Right lobe of liver (tissue), 6 donors: ENCODE data around the gene UBE3C. TPM values are rescaled to one million over a fixed set of nuclear protein-coding genes. Genes with fewer than 3 reads are reported as not detected.

Experiments
- ATAC-seq, 4 donors: fragments of 200-7000 bp; cut with Tn5 transposase; one replicate each; pipeline ENCODE4 v1.9.1; 2020; ENCODE audit warnings: mild to moderate bottlenecking in 4 of 4, moderate library complexity in 4 of 4
- DNase-seq, 3 donors: peaks; one replicate each; pipeline ENCODE4 v3.0.0-alpha.2; 2020
- H3K27ac ChIP-seq, 3 donors: fragments of 200-600 bp; one replicate each; pipeline ENCODE4 v1.8.0; 2022
- H3K27me3 ChIP-seq, 2 donors: fragments of 200-600 bp; one replicate each; pipeline ENCODE4 v1.8.0; 2022
- H3K36me3 ChIP-seq, 4 donors: fragments of 200-600 bp; sonication (generic) in 1 of 4; one replicate each; pipeline versions ENCODE4 v1.5.1 to v1.8.0; 2017 to 2022; ENCODE audit warnings: control low read depth in 1 of 4
- H3K4me1 ChIP-seq, 4 donors: fragments of 200-600 bp; sonication (generic) in 1 of 4; one replicate each; pipeline versions ENCODE4 v1.5.1 to v1.8.0; 2017 to 2022; ENCODE audit warnings: control low read depth in 1 of 4
- H3K4me3 ChIP-seq, 3 donors: fragments of 200-600 bp; one replicate each; pipeline ENCODE4 v1.8.0; 2022
- H3K9me3 ChIP-seq, 4 donors: fragments of 200-600 bp; sonication (generic) in 1 of 4; one replicate each; pipeline versions ENCODE4 v1.5.1 to v1.8.0; 2017 to 2022; ENCODE audit warnings: control low read depth in 1 of 4
- CTCF ChIP-seq, 4 donors: fragments of 200-600 bp in 3 of 4; fragments of 450-650 bp in 1 of 4; IDR thresholded peaks; one replicate each; pipeline versions ENCODE4 v1.5.1 to v1.8.0; 2016 to 2022; ENCODE audit warnings: antibody characterized with exemption in 4 of 4, mild to moderate bottlenecking in 2 of 4
- POLR2A ChIP-seq: fragments of 450-650 bp; IDR thresholded peaks from one replicate; pipeline ENCODE4 v1.6.1; 2017; ENCODE audit warnings: antibody characterized with exemption, mild to moderate bottlenecking
- WGBS: methylation state at CpG from one replicate; pipeline ENCODE4 v1.1.6; 2018; ENCODE audit warnings: low coverage, low lambda C conversion rate; ENCODE audit not compliant: insufficient coverage; ENCODE audit errors: missing lambda C conversion rate; 5-methylcytosine and 5-hydroxymethylcytosine counted together
- intact Hi-C, 2 donors: fragments of 100-400 bp; cut with DNase I; formaldehyde crosslinking; loops; one replicate each; pipeline versions ENCODE4 v1.11.2 to v1.14.1; 2022
- total RNA-seq, 6 experiments: library from RNA; depleted of rRNA in 2 of 6; stranded (reverse); fragments of >200 nt in 2 of 6; fragmentation: NEBNext Ultra II Directional in 3 of 6; extraction: Animal tissue kit (Norgen Biotek cat#: 25700) in 3 of 6; gene quantifications; one replicate each; pipeline versions ENCODE4 v1.1.0 to v1.2.4, GENCODE V29; 2016 to 2023
- donor health status: DM: no; HTN: yes; CAD: no.
- donor health status: DM: no; HTN: no; CAD: no.
- donor health status: DM: no; HTN: no; CAD: no.
- donor health status: DM: no; HTN: yes; CAD: no.
- donor health status: DM: no; HTN: yes; CAD: no.

UBE3C gene
- total RNA-seq, 6 experiments from 2014 or later: 28.3 to 48.1 (median 31.9) TPM

- Histone ChIP-seq H3K27me3 (no peaks in the 10 kb centered on the region), H3K4me3 (no peak overlapping the region), H3K27ac (no peak overlapping the region), H3K36me3 (no peaks in the 10 kb centered on the region), H3K4me1 (no peaks in the 10 kb centered on the region), H3K9me3 (no peaks in the 10 kb centered on the region)
- DNase-seq (no peak), ATAC-seq (no peak)
- intact Hi-C loops: no loop called here
- TF ChIP-seq POLR2A (no peak), CTCF (IDR thresholded peaks at IDR 0.05) (no peak)
- 85% methylated on average over 7 of the region's 9 CpGs for WGBS
Observed at GRCh38 chr7:157292258-157292657, 153.5 kb downstream of the UBE3C start.

- Histone ChIP-seq H3K27ac (no peak overlapping the region), H3K9me3 (no peaks in the 10 kb centered on the region), H3K36me3 (no peaks in the 10 kb centered on the region), H3K4me1 (no peaks in the 10 kb centered on the region), H3K27me3 (no peaks in the 10 kb centered on the region), H3K4me3 (no peak overlapping the region)
- no peak for TF ChIP-seq POLR2A
- TF ChIP-seq CTCF (IDR thresholded peaks at IDR 0.05): no peak
- WGBS: 85% methylated on average over 6 of the region's 32 CpGs
- no peak for DNase-seq
- intact Hi-C loops: no loop called here
- ATAC-seq: peak in 2 of 4 donors; percentile 14 to 15
Observed at GRCh38 chr7:157292770-157293412, 154.2 kb downstream of the UBE3C start.

- DNase-seq (no peak), ATAC-seq (no peak)
- H3K4me1 ChIP-seq: no peaks in the 10 kb centered on the region
- H3K4me3 ChIP-seq: no peak overlapping the region
- intact Hi-C loops: no loop called here
- H3K27me3 ChIP-seq: no peaks in the 10 kb centered on the region
- no peaks in the 10 kb centered on the region for H3K9me3 ChIP-seq
- H3K27ac ChIP-seq: no peak overlapping the region
- WGBS: 88% methylated on average over 7 of the region's 13 CpGs
- TF ChIP-seq CTCF (IDR thresholded peaks at IDR 0.05): no peak
- H3K36me3 ChIP-seq: no peaks in the 10 kb centered on the region
Observed at GRCh38 chr7:157293413-157293788, 154.7 kb downstream of the UBE3C start.

GRCh38 chr7:157294773-157295172 lies 156.0 kb downstream of the UBE3C start:
- no peak for ATAC-seq
- WGBS: 66% methylated on average over 7 of the region's 12 CpGs
- TF ChIP-seq CTCF (IDR thresholded peaks at IDR 0.05) (no peak), POLR2A (no peak)

GRCh38 chr7:157295338-157295737 lies 156.6 kb downstream of the UBE3C start:
- intact Hi-C loops: no loop called here
- Histone ChIP-seq H3K4me3 (no peak overlapping the region), H3K4me1 (no peaks in the 10 kb centered on the region), H3K27ac (no peak overlapping the region), H3K27me3 (no peaks in the 10 kb centered on the region), H3K9me3 (no peaks in the 10 kb centered on the region), H3K36me3 (no peaks in the 10 kb centered on the region)
- ATAC-seq (no peak), DNase-seq (no peak)
- TF ChIP-seq CTCF (IDR thresholded peaks at IDR 0.05): no peak
- TF ChIP-seq POLR2A: no peak
- WGBS: 40% methylated on average over 1 of the region's 12 CpGs

More at GRCh38 chr7:157294773-157295172, 156.0 kb downstream of the UBE3C start:
- H3K4me1 ChIP-seq: no peaks in the 10 kb centered on the region
- H3K9me3 ChIP-seq: no peaks in the 10 kb centered on the region
- H3K27me3 ChIP-seq: no peaks in the 10 kb centered on the region
- no peak for DNase-seq
- intact Hi-C loops: no loop called here
- H3K4me3 ChIP-seq: no peak overlapping the region
- no peak overlapping the region for H3K27ac ChIP-seq
- no peaks in the 10 kb centered on the region for H3K36me3 ChIP-seq
